Keratinocyte (primary cell): ENCODE measurements around the gene DSEL. TPM values are rescaled to one million over a fixed set of nuclear protein-coding genes. Genes with fewer than 3 reads are reported as not detected.

Experiments used
- DNase-seq: peaks from one replicate; pipeline ENCODE4 v3.0.0-alpha.2; 2011; ENCODE audit warnings: low read depth, missing footprints, low spot score
- FAIRE-seq: peaks from 2 replicates; lab custom pipeline; 2011; peaks lifted over from hg19 to GRCh38; lab: Jason Lieb, UNC
- H2AFZ ChIP-seq: 2 replicates; pipeline ENCODE4 v1.6.0; 2012; ENCODE audit warnings: low read length, control low read depth, inconsistent platforms; ENCODE audit not compliant: control insufficient read depth
- H3K27ac ChIP-seq: 2 replicates; pipeline ENCODE4 v1.5.1; 2011; ENCODE audit warnings: low read length; ENCODE audit not compliant: control insufficient read depth, insufficient read depth
- H3K27me3 ChIP-seq: 3 replicates; pipeline ENCODE4 v1.6.0; 2011; ENCODE audit warnings: low read length; ENCODE audit not compliant: control insufficient read depth, insufficient read depth; ENCODE audit errors: extremely low read depth
- H3K36me3 ChIP-seq, 2 experiments: 2 replicates in 1 of 2; 3 replicates in 1 of 2; pipeline ENCODE4 v1.5.1; 2011; ENCODE audit warnings: low read length in 2 of 2, mild to moderate bottlenecking in 1 of 2; ENCODE audit not compliant: control insufficient read depth in 2 of 2, insufficient read depth in 2 of 2; ENCODE audit errors: extremely low read depth in 1 of 2
- H3K4me1 ChIP-seq: 3 replicates; pipeline ENCODE4 v1.5.1; 2011; ENCODE audit warnings: low read length; ENCODE audit not compliant: control insufficient read depth, insufficient read depth; ENCODE audit errors: extremely low read depth
- H3K4me2 ChIP-seq: 3 replicates; pipeline ENCODE4 v1.6.0; 2011; ENCODE audit warnings: low read depth, low read length; ENCODE audit not compliant: control insufficient read depth, insufficient read depth; ENCODE audit errors: extremely low read depth
- H3K4me3 ChIP-seq, 3 experiments: fragments of 200-600 bp in 1 of 3; sonication (generic) in 1 of 3; 2 replicates in 2 of 3; 3 replicates in 1 of 3; pipeline ENCODE4 v1.5.1; 2011 to 2016; ENCODE audit warnings: low read length in 3 of 3, mild to moderate bottlenecking in 3 of 3, control low read depth in 2 of 3, inconsistent platforms in 1 of 3, low read depth in 1 of 3, mixed read lengths in 1 of 3, mixed run types in 1 of 3, moderate library complexity in 1 of 3; ENCODE audit not compliant: control insufficient read depth in 2 of 3, insufficient read depth in 2 of 3; ENCODE audit errors: extremely low read depth in 1 of 3
- H3K79me2 ChIP-seq: 2 replicates; pipeline ENCODE4 v1.6.0; 2012; ENCODE audit warnings: low read length; ENCODE audit not compliant: control insufficient read depth, insufficient read depth
- H3K9ac ChIP-seq: 3 replicates; pipeline ENCODE4 v1.6.0; 2011; ENCODE audit warnings: low read length; ENCODE audit not compliant: control insufficient read depth, insufficient read depth; ENCODE audit errors: extremely low read depth
- H3K9me1 ChIP-seq: 3 replicates; pipeline ENCODE4 v1.6.0; 2011; ENCODE audit warnings: low read length; ENCODE audit not compliant: control insufficient read depth, insufficient read depth; ENCODE audit errors: extremely low read depth
- H3K9me3 ChIP-seq: 2 replicates; pipeline ENCODE4 v1.5.1; 2012; ENCODE audit warnings: low read depth, low read length; ENCODE audit not compliant: control insufficient read depth
- H4K20me1 ChIP-seq: 3 replicates; pipeline ENCODE4 v1.6.0; 2011; ENCODE audit warnings: low read length; ENCODE audit not compliant: control insufficient read depth, insufficient read depth; ENCODE audit errors: extremely low read depth
- CTCF ChIP-seq, 3 experiments: IDR thresholded peaks in 1 of 3; conservative IDR thresholded peaks in 1 of 3; optimal IDR thresholded peaks in 1 of 3; 2 replicates in 2 of 3; 3 replicates in 1 of 3; pipeline versions ENCODE3 to v1.5.1; 2011; ENCODE audit warnings: low read length in 3 of 3, mild to moderate bottlenecking in 3 of 3, moderate library complexity in 2 of 3, control low read depth in 1 of 3, inconsistent platforms in 1 of 3; ENCODE audit not compliant: insufficient read depth in 2 of 3; ENCODE audit errors: extremely low read depth in 1 of 3
- EZH2 ChIP-seq: IDR thresholded peaks from one replicate; pipeline ENCODE4 v1.6.1; 2012; ENCODE audit warnings: inconsistent platforms, mild to moderate bottlenecking, low read length, moderate library complexity
- dilution Hi-C: fragments of 300-500 bp; cut with MboI; formaldehyde crosslinking; loops from one replicate; pipeline ENCODE4 v1.7.0; 2020; ENCODE audit warnings: low sequenced_read_pairs; ENCODE audit not compliant: extremely low pct_ligation_motif_present
- polyA plus RNA-seq, 5 experiments: library from polyadenylated mRNA; depleted of rRNA in 3 of 5; stranded (reverse) in 3 of 5; stranded (forward) in 1 of 5; unstranded in 1 of 5; fragments of >200 nt; gene quantifications; 1 replicate in 1 of 5; 2 replicates in 3 of 5; 3 replicates in 1 of 5; pipeline versions ENCODE4 v1.2.1 to v1.2.3, GENCODE V29; 2011 to 2012; ENCODE audit warnings: missing spikeins in 2 of 5, low read depth in 1 of 5, low replicate concordance in 1 of 5

Gene DSEL
- polyA plus RNA-seq, 1 donor (not counting 4 experiments of a cell fraction or from before 2014, with no cell fraction given): 3.4 TPM

- no peak overlapping the region for H3K4me3 ChIP-seq
- H3K36me3 ChIP-seq: no peaks in the 10 kb centered on the region
- TF ChIP-seq CTCF (optimal IDR thresholded peaks at IDR 0.05 in 1 of 3, IDR thresholded peaks at IDR 0.05 in 1 of 3, conservative IDR thresholded peaks at IDR 0.05 in 1 of 3; ENCODE audit: extremely low read depth in 1 of 3, insufficient read depth in 2 of 3, low read length in 3 of 3): no peak
- TF ChIP-seq EZH2: no peak
- H3K4me2 ChIP-seq: no peak overlapping the region
- H3K27ac ChIP-seq: no peak overlapping the region
- no peaks in the 10 kb centered on the region for H3K27me3 ChIP-seq
- H3K4me1 ChIP-seq: no peaks in the 10 kb centered on the region
- dilution Hi-C loops: no loop called here
- H2AFZ ChIP-seq: no peak overlapping the region
- no peak overlapping the region for H3K9ac ChIP-seq
- DNase-seq: no peak
- no peak for FAIRE-seq
- no peaks in the 10 kb centered on the region for H3K9me1 ChIP-seq
- H3K79me2 ChIP-seq: no peaks in the 10 kb centered on the region
- no peaks in the 10 kb centered on the region for H4K20me1 ChIP-seq
- no peaks in the 10 kb centered on the region for H3K9me3 ChIP-seq
Observed at GRCh38 chr18:67500522-67501205, 15.9 kb downstream of the DSEL start.

GRCh38 chr18:67496469-67496868, 20.1 kb downstream of the DSEL start:
- no peak overlapping the region for H3K4me3 ChIP-seq
- no peaks in the 10 kb centered on the region for H3K27me3 ChIP-seq
- H4K20me1 ChIP-seq: no peaks in the 10 kb centered on the region
- H3K27ac ChIP-seq: no peak overlapping the region
- H3K4me1 ChIP-seq: no peaks in the 10 kb centered on the region
- no peaks in the 10 kb centered on the region for H3K9me3 ChIP-seq
- no peak for FAIRE-seq
- TF ChIP-seq EZH2 (no peak), CTCF (optimal IDR thresholded peaks at IDR 0.05 in 1 of 3, IDR thresholded peaks at IDR 0.05 in 1 of 3, conservative IDR thresholded peaks at IDR 0.05 in 1 of 3; ENCODE audit: extremely low read depth in 1 of 3, insufficient read depth in 2 of 3, low read length in 3 of 3) (no peak)
- H2AFZ ChIP-seq: no peak overlapping the region
- no peak overlapping the region for H3K9ac ChIP-seq
- H3K9me1 ChIP-seq: no peaks in the 10 kb centered on the region
- no peak overlapping the region for H3K4me2 ChIP-seq
- H3K36me3 ChIP-seq: no peaks in the 10 kb centered on the region
- DNase-seq: no peak
- dilution Hi-C loops: no loop called here
- H3K79me2 ChIP-seq: no peaks in the 10 kb centered on the region
